Endothelial cell of umbilical vein (primary cell): Measurements from ENCODE around the gene EIF4E1B. TPM values are rescaled to one million over a fixed set of nuclear protein-coding genes. Genes with fewer than 3 reads are reported as not detected.

ENCODE experiments used
- BruUV-seq: library from RNA; stranded (reverse); fragments of 400-500 nt; replicated peaks from 2 replicates; lab custom pipeline; 2021; lab: Mats Ljungman, UMichigan
- CTCF ChIA-PET: fragments of 300-600, 350-600 bp; sonication (Branson Sonifier 250); formaldehyde crosslinking; loops from one replicate; lab custom pipeline; 2021; ENCODE audit warnings: antibody characterized with exemption, inconsistent platforms; lab: Charles Lee
- POLR2A ChIA-PET: fragments of 300-600, 350-600 bp; sonication (Branson Sonifier 250); formaldehyde crosslinking; loops from one replicate; lab custom pipeline; 2021; ENCODE audit warnings: antibody characterized with exemption, inconsistent platforms; lab: Charles Lee
- DNase-seq: peaks from one replicate; pipeline ENCODE4 v3.0.0-alpha.2; 2011; ENCODE audit warnings: low read depth, low spot score
- FAIRE-seq: peaks from 2 replicates; lab custom pipeline; 2011; peaks lifted over from hg19 to GRCh38; lab: Jason Lieb, UNC
- H2AFZ ChIP-seq: 2 replicates; pipeline ENCODE4 v1.6.0; 2012; ENCODE audit warnings: low read depth, low read length, control low read depth, inconsistent platforms
- H3K27ac ChIP-seq: 2 replicates; pipeline ENCODE4 v1.5.1; 2011; ENCODE audit warnings: low read depth, mild to moderate bottlenecking, control low read depth, low read length, moderate library complexity; ENCODE audit not compliant: insufficient read depth
- H3K27me3 ChIP-seq, 2 experiments: 2 replicates each; pipeline versions ENCODE4 v1.6.0 to v1.6.1; 2011; ENCODE audit warnings: low read length in 2 of 2, mixed read lengths in 1 of 2; ENCODE audit not compliant: control insufficient read depth in 2 of 2, insufficient read depth in 2 of 2
- H3K36me3 ChIP-seq, 2 experiments: 2 replicates in 1 of 2; 3 replicates in 1 of 2; pipeline ENCODE4 v1.5.1; 2011; ENCODE audit warnings: low read length in 2 of 2, mild to moderate bottlenecking in 1 of 2, moderate library complexity in 1 of 2; ENCODE audit not compliant: control insufficient read depth in 2 of 2, insufficient read depth in 2 of 2; ENCODE audit errors: extremely low read depth in 1 of 2
- H3K4me1 ChIP-seq: 3 replicates; pipeline ENCODE4 v1.5.1; 2011; ENCODE audit warnings: mild to moderate bottlenecking, low read length; ENCODE audit not compliant: control insufficient read depth, insufficient read depth; ENCODE audit errors: extremely low read depth
- H3K4me2 ChIP-seq: 2 replicates; pipeline ENCODE4 v1.6.1; 2011; ENCODE audit warnings: low read length, control low read depth, mixed read lengths; ENCODE audit not compliant: insufficient read depth
- H3K4me3 ChIP-seq, 3 experiments: fragments of 200-600 bp in 1 of 3; sonication (generic), shearing (Covaris generic) in 1 of 3; replicated peaks in 1 of 3; 2 replicates each; pipeline ENCODE4 v1.5.1; 2011 to 2016; ENCODE audit warnings: control low read depth in 3 of 3, low read length in 3 of 3, mild to moderate bottlenecking in 2 of 3, inconsistent platforms in 1 of 3, low read depth in 1 of 3, moderate library complexity in 1 of 3; ENCODE audit not compliant: insufficient read depth in 1 of 3
- H3K79me2 ChIP-seq: 2 replicates; pipeline ENCODE4 v1.6.0; 2012; ENCODE audit warnings: low read length, inconsistent platforms; ENCODE audit not compliant: control insufficient read depth, insufficient read depth
- H3K9ac ChIP-seq: replicated peaks from 2 replicates; pipeline ENCODE3; 2011; ENCODE audit warnings: low read length, control low read depth; ENCODE audit not compliant: insufficient read depth; ENCODE audit errors: extremely low read depth
- H3K9me1 ChIP-seq: replicated peaks from 3 replicates; pipeline ENCODE4 v1.6.0; 2011; ENCODE audit warnings: mild to moderate bottlenecking, low read length; ENCODE audit not compliant: control insufficient read depth, insufficient read depth; ENCODE audit errors: extremely low read depth
- H3K9me3 ChIP-seq: replicated peaks from 2 replicates; pipeline ENCODE4 v1.5.1; 2012; ENCODE audit warnings: low read length, inconsistent platforms; ENCODE audit not compliant: control insufficient read depth, insufficient read depth
- H4K20me1 ChIP-seq: replicated peaks from 2 replicates; pipeline ENCODE3; 2011; ENCODE audit warnings: mild to moderate bottlenecking, low read length; ENCODE audit not compliant: control insufficient read depth, insufficient read depth; ENCODE audit errors: extremely low read depth
- EZH2 ChIP-seq: IDR thresholded peaks from 2 replicates; pipeline ENCODE4 v1.6.1; 2012; ENCODE audit warnings: borderline replicate concordance, low read depth, mild to moderate bottlenecking, moderate library complexity, low read length, inconsistent platforms; ENCODE audit not compliant: severe bottlenecking
- FOS ChIP-seq: IDR thresholded peaks from 2 replicates; pipeline ENCODE4 v1.6.1; 2011; ENCODE audit warnings: mild to moderate bottlenecking, low read length, moderate library complexity, borderline replicate concordance; ENCODE audit not compliant: insufficient read depth
- GATA2 ChIP-seq: IDR thresholded peaks from 2 replicates; pipeline ENCODE4 v1.7.0; 2011; ENCODE audit warnings: low read depth, mild to moderate bottlenecking, moderate library complexity, mixed read lengths, low read length; ENCODE audit not compliant: insufficient read length, insufficient read depth
- JUN ChIP-seq: IDR thresholded peaks from 2 replicates; pipeline ENCODE4 v1.6.1; 2011; ENCODE audit warnings: borderline replicate concordance, low read depth; ENCODE audit not compliant: insufficient read length, insufficient read depth
- MYC ChIP-seq: IDR thresholded peaks from one replicate; pipeline ENCODE4 v1.6.1; 2011; ENCODE audit warnings: mild to moderate bottlenecking, low read depth, low read length
- POLR2A ChIP-seq: IDR thresholded peaks from 2 replicates; pipeline ENCODE4 v1.6.1; 2012; ENCODE audit warnings: low read depth, mild to moderate bottlenecking, control low read depth, low read length
- POLR2AphosphoS5 ChIP-seq: IDR thresholded peaks from 2 replicates; pipeline ENCODE4 v1.6.1; 2012; ENCODE audit warnings: low read depth, mild to moderate bottlenecking, control low read depth, low read length, moderate library complexity; ENCODE audit not compliant: insufficient read depth
- dilution Hi-C: fragments of 300-500 bp; cut with MboI; formaldehyde crosslinking; loops from one replicate; pipeline ENCODE4 v1.15.0; 2019; ENCODE audit warnings: low sequenced_read_pairs; ENCODE audit not compliant: extremely low pct_ligation_motif_present
- intact Hi-C: fragments of 100-400 bp; cut with micrococcal nuclease; formaldehyde crosslinking; loops from one replicate; pipeline ENCODE4 v1.10.0; 2022
- polyA plus RNA-seq, 4 experiments: library from polyadenylated mRNA; depleted of rRNA in 3 of 4; stranded (reverse) in 3 of 4; unstranded in 1 of 4; fragments of >200 nt; gene quantifications; 2 replicates each; pipeline versions ENCODE4 v1.2.1 to v1.2.3, GENCODE V29; 2011 to 2012; ENCODE audit warnings: missing spikeins in 1 of 4
- total RNA-seq: library from RNA; stranded (reverse); gene quantifications from 2 replicates; pipeline ENCODE4 v1.2.3, GENCODE V29; 2021
- TF ChIP-seq, protein P1 (sequence below): IDR thresholded peaks from 2 replicates; pipeline ENCODE4 v1.6.1; 2011; ENCODE audit not compliant: insufficient read depth, insufficient read length
- TF ChIP-seq, protein P2 (sequence below), 2 donors: IDR thresholded peaks; 1 replicate in 1 of 2; 2 replicates in 1 of 2; pipeline ENCODE4 v1.5.1; 2011; ENCODE audit warnings: low read length in 2 of 2, mild to moderate bottlenecking in 2 of 2, moderate library complexity in 2 of 2, control low read depth in 1 of 2, inconsistent platforms in 1 of 2, low read depth in 1 of 2; ENCODE audit not compliant: insufficient read depth in 1 of 2; ENCODE audit errors: extremely low read depth in 1 of 2

The EIF4E1B gene
- total and polyA plus RNA-seq, 2 donors (not counting 3 experiments of a cell fraction or from before 2014, with no cell fraction given) = not detected

DNA sequence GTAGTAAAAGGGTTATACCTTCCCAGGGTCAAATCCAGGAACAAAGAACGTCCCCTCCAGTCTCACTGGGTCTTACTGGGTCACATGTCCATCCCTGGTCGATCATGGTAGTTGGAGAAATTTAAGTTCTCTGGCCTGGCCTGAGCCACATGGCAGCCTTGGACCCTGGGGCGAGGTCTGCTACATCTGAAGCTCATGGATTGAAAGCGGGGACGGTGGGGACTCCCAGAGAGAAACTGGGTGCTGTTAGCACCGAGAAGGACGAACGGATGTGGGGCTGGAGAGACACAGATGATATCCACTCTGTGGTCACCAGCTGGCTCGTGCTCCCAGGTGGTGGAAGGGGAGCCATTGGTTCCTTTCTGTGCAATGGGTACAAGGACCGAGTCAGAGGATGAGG, 63.7 kb downstream of the EIF4E1B start:
- H3K27ac ChIP-seq = no peak overlapping the region
- no peak overlapping the region for H3K4me2 ChIP-seq
- H3K4me3 ChIP-seq = no peak overlapping the region
- H3K36me3 ChIP-seq = no peaks in the 10 kb centered on the region
- H2AFZ ChIP-seq = no peak overlapping the region
- no peaks in the 10 kb centered on the region for H3K9me3 ChIP-seq
- H3K9ac ChIP-seq = no peak overlapping the region
- no peaks in the 10 kb centered on the region for H3K79me2 ChIP-seq
- ChIA-PET CTCF (interaction anchor here (1.0 to 1.7 kb wide), 4 partner anchors 18 to 176 kb away, joined by 3 to 9 read pairs (median 4); no protein-coding TSS in a partner anchor), POLR2A (no interaction called here)
- intact Hi-C loops (no loop called here), dilution Hi-C loops (no loop called here)
- no peaks in the 10 kb centered on the region for H3K9me1 ChIP-seq
- no peak for TF ChIP-seq POLR2A
- no peak for DNase-seq
- FAIRE-seq = no peak
- H3K27me3 ChIP-seq = peaks cover 31 to 33% of the 10 kb centered on the region in 2 experiments
- no peaks in the 10 kb centered on the region for H4K20me1 ChIP-seq
- H3K4me1 ChIP-seq = no peaks in the 10 kb centered on the region
- no TSS peak for BruUV-seq

DNA sequence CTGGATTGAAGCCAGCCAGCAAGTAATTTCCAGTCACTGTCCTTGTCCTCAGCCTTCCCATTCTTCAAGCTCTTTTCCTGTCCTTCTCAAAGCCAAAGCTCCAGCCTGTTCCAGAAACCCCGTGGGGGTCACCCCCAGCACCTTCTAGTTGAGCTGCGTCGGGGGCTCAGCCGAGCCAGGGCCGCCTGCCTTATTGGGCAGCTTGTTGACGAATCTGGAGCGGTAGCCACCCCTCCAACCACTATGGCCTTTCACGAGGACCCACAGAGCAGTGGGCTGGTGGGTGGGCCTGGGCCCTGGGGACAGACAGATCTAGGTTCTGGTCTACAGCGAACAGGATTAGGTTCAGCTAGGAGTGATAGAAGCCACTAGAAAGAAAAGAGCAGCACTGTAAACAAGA, 64.2 kb downstream of the EIF4E1B start:
- no peaks in the 10 kb centered on the region for H4K20me1 ChIP-seq
- no peaks in the 10 kb centered on the region for H3K79me2 ChIP-seq
- no peaks in the 10 kb centered on the region for H3K9me3 ChIP-seq
- no peaks in the 10 kb centered on the region for H3K9me1 ChIP-seq
- no peak overlapping the region for H3K9ac ChIP-seq
- H3K27me3 ChIP-seq = peaks cover 31 to 33% of the 10 kb centered on the region in 2 experiments
- no TSS peak for BruUV-seq
- no peak overlapping the region for H3K4me3 ChIP-seq
- dilution Hi-C loops = no loop called here
- no peaks in the 10 kb centered on the region for H3K36me3 ChIP-seq
- ChIA-PET CTCF (interaction anchor here (1.6 to 1.7 kb wide), 2 partner anchors 19 to 34 kb away, joined by 3 to 9 read pairs; no protein-coding TSS in a partner anchor), POLR2A (no interaction called here)
- FAIRE-seq = no peak
- TF ChIP-seq POLR2A (no peak), MYC (no peak), POLR2AphosphoS5 (no peak), FOS (no peak), JUN (no peak), EZH2 (no peak), GATA2 (no peak)
- TF ChIP-seq, protein P1, sequence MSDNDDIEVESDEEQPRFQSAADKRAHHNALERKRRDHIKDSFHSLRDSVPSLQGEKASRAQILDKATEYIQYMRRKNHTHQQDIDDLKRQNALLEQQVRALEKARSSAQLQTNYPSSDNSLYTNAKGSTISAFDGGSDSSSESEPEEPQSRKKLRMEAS = no peak
- TF ChIP-seq, protein P2, sequence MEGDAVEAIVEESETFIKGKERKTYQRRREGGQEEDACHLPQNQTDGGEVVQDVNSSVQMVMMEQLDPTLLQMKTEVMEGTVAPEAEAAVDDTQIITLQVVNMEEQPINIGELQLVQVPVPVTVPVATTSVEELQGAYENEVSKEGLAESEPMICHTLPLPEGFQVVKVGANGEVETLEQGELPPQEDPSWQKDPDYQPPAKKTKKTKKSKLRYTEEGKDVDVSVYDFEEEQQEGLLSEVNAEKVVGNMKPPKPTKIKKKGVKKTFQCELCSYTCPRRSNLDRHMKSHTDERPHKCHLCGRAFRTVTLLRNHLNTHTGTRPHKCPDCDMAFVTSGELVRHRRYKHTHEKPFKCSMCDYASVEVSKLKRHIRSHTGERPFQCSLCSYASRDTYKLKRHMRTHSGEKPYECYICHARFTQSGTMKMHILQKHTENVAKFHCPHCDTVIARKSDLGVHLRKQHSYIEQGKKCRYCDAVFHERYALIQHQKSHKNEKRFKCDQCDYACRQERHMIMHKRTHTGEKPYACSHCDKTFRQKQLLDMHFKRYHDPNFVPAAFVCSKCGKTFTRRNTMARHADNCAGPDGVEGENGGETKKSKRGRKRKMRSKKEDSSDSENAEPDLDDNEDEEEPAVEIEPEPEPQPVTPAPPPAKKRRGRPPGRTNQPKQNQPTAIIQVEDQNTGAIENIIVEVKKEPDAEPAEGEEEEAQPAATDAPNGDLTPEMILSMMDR (IDR thresholded peaks at IDR 0.05; ENCODE audit: extremely low read depth in 1 of 2, insufficient read depth in 1 of 2, low read depth in 1 of 2, low read length in 2 of 2) = no peak
- no peak overlapping the region for H3K4me2 ChIP-seq
- no peak for DNase-seq
- H3K27ac ChIP-seq = no peak overlapping the region
- H2AFZ ChIP-seq = no peak overlapping the region
- H3K4me1 ChIP-seq = no peaks in the 10 kb centered on the region
- intact Hi-C loops = no loop called here
